ENCODE measurements around the gene TMEM269.
"Not testable (repeated sequence)": the region's sequence is repeated elsewhere in the genome, so short reads cannot be mapped to it uniquely, and the experiment has no call there.

The TMEM269 gene

DNA sequence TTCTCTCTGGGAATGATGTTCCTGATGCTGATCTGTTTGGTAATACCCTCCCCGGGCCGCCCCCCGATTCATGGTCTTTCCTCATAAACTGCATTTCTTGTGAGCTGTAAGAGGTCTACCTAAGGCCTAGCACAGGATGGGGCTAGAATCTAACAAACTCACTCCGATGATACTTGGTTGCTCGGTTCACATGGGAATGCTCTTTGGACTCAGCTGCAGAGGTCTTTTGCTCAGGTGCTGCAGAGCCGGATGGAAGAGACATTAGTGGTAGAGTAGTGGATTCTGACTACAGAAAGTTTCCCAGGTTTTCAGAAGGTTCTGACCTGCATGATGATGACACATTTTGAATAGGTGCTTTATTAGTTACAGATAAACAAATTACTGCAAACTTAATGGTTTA lies 8.3 kb upstream of the TMEM269 start:
- DNase-seq (ENCODE audit: low read depth), result no peak

GRCh38 chr1:42777852-42778251 lies 6.9 kb upstream of the TMEM269 start:
- no peak for DNase-seq (ENCODE audit: low read depth)

- no peak for DNase-seq (ENCODE audit: low read depth)
Measured at GRCh38 chr1:42779725-42780124, 5.1 kb upstream of the TMEM269 start.

DNA sequence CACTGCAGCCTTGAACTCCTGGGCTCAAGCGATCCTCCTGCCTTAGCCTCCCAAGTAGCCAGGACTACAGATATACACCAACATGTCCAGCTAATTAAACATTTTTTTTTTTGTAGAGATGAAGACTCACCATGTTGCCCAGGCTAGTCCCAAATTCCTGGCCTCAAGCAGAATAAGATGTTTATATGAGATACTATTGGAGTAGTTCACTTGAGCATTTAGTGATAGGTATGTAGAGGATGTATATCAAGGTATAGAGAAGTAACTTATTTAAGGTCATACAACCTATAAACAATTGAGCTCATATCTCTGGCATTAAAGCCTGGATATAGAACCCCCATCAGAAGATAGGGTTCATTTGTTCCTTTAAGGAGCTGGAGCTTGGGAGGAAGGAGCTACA lies 4.6 kb upstream of the TMEM269 start:
- DNase-seq (ENCODE audit: low read depth), result no peak

GRCh38 chr1:42783092-42783491 lies 1.7 kb upstream of the TMEM269 start:
- DNase-seq (ENCODE audit: low read depth), result no peak

DNA sequence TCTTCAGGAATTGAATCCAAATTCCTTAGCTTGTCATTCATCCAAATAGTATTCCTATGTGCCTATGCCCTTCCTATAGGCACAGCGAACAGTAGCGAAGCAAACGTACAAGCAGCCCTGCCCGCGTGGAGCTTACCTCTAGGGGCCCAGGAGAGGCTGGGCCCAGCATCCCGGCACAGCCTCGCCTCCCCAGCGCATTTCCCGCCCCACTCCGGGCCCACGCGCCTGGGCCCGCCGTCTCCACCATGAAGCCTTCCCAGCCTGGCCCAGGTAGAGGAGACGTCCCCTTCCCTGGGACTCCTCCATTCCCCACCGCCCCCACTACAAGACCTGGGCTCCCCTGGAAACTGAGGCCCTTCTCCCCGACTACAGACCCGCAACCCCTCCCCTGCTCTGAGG lies 245 bp upstream of the TMEM269 start:
- no peak for DNase-seq (ENCODE audit: low read depth)

DNA sequence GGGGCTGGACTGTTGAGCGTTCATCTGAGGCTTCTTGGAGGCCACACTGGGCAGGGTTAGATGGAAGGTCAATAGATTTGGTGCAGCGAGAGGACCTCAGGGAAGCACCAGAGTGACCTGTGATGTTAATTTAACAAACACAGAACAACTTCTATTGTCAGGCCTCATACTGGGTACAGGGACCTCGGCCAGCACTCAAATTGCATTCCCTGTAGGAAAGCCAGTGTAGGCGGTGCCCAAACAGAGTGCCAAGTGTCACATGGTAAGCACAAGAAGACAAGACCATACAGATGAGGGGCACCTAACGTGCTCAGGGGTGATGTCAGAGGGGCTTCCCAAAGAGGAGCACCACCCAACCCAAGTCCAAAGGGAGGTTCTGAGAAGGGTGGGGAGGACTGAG lies 1.3 kb downstream of the TMEM269 start:
- DNase-seq (ENCODE audit: low read depth), result no peak

DNA sequence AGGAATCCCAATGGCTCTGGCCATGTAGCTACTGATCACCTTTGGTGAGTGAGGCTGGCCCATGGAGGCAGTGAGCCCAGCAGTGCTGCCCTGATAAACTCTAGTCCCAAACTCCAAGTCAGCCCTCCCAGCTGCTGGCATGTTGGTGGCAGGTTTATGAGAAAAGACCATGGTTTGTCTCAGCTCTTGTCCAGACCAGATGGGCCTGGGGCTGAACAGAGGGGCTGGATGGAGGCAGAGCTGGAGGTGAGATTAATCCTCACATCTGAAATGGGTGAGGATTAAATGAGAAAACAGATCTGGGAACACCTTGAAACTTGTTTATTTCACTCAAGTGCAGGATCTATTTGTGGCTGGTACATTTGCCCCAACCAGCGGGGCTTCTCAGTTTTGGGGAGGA lies 3.2 kb downstream of the TMEM269 start:
- no peak for DNase-seq (ENCODE audit: low read depth)

DNA sequence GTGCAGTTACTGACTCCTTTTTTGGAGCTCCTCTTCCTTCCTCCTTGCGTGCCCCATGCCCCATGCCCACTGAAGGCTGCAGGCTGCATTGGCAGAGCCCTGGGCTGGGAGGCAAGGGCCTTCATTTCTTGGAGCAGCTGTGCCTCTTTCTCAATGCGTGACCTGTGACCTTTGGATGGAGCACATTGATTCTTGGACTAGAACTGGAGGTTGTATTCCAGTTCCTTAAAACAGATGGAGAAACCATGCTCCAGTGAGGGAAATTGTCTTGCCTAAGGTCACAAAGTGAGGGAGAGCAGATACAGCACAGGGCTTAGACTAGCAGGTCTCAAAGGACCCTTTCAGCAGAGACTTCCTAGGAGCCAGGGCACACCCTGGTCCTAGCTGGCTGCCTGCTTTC lies 9.0 kb downstream of the TMEM269 start:
- no peak for DNase-seq (ENCODE audit: low read depth)

DNA sequence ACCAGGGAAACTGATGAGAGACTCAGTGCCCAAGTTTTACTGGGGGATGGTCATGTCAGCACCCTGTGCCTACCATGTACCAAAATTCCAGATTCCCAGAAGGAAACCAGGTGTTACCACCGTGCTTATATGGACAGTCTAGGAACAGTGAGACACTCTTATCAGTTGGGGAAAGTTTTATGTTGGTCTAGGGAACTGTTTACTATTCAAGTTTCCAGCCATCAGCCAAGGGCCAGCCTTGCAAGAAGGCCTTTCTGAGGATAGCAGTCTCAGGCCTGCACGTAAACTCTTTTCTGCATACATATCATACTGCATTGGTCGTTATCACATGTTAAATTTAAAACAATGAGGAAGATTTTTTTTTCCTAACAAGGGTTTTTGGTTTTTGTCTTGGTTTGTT lies 12.6 kb downstream of the TMEM269 start:
- DNase-seq (ENCODE audit: low read depth), result no peak

- no peak for DNase-seq (ENCODE audit: low read depth)
Measured at GRCh38 chr1:42797979-42798378, 13.2 kb downstream of the TMEM269 start.

GRCh38 chr1:42801832-42802473 lies 17.2 kb downstream of the TMEM269 start:
- DNase-seq (ENCODE audit: low read depth), result no peak

- DNase-seq (ENCODE audit: low read depth), result no peak
Measured at GRCh38 chr1:42806171-42806570, 21.4 kb downstream of the TMEM269 start.

- DNase-seq (ENCODE audit: low read depth), result no peak
Measured at GRCh38 chr1:42806593-42806992, 21.8 kb downstream of the TMEM269 start.

DNA sequence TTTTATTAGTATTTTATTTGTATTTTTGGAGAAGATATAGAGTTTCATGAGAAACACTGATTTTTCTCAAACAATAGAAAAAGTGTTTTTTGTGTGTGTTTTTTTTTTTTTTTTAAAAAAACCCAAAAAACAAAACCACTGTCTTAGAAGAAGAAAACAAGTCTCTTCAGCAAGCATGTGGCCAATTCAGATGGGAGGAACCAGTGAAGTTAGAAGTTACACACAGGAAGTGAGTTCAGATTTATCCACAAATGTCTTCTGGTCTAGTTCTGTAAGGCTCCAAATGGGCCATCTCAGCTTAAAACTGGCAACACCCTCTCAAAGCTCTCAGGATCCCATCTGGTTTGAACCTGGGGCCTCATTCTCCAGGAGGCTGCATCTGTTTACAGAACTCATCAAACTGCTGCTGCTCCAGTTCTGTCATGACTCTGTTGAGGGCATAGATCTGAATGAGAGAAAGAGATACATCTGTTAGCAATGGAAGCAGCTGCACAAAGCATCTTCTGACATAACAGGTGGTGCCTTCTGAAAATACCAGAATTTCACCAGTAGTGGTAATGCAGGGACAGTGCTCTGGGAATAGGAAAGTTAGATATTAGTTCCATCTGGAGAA lies 22.4 kb downstream of the TMEM269 start:
- DNase-seq (ENCODE audit: low read depth), result no peak

DNA sequence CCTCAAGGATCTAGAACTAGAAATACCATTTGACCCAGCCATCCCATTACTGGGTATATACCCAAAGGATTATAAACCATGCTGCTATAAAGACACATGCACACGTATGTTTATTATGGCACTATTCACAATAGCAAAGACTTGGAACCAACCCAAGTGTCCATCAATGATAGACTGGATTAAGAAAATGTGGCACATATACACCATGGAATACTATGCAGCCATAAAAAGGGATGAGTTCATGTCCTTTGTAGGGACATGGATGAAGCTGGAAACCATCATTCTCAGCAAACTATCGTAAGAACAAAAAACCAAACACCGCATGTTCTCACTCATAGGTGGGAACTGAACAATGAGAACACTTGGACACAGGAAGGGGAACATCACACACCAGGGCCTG lies 30.0 kb downstream of the TMEM269 start:
- not testable (repeated sequence) for DNase-seq (ENCODE audit: low read depth)

- no peak for DNase-seq (ENCODE audit: low read depth)
Measured at GRCh38 chr1:42815941-42816584, 31.3 kb downstream of the TMEM269 start.

DNA sequence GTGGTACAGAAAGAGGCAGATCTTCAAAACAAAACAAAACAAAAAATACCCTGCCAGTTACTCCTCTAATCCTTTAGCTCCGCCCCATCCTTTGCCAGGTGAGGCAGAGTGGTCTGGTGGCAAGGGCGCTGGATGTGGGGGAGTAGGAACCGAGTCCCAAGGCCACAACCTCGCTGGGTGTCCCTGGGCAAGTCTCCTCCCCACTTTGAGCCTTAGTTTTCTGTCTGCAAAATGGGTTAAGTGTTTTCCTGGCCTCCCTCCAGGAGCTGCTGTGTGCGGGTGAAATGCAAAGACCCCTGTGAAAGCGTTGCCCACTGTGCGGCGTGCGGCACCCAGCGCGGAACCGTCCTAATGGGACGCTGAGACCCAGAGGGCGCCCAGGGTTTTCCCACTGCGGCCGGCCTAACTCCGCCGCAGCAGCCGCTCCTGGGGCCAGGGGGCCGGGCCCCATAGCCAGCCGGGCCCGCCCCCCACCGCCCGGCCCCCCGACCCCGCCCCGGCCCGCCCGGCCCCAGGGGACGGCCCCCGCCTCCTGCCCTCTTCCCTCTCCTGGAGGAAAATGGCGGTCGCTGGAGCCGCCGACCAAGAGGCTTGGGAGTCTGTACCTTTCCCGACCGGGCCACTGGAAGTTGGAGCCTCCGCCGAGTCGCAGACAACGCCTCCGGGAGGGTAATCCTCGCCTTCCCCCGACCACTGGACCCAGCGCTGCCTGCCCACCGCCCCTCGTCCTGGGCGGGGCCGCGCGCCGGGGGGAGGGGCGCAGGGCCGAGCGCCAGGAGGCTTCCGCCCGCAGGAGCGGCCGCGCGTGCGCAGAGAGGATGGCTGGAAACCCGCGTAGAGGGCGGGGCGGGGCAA lies 32.0 kb downstream of the TMEM269 start, which contains the start of the genes ERMAP and SVBP:
Gene ERMAP (plus strand): TSS at position 538 of the 855 bp plus-strand sequence. CDS start 13,327 bp downstream, outside the sequence.
Gene SVBP (minus strand): TSS at position 813 of the 855 bp plus-strand sequence. CDS start 853 bp downstream, outside the sequence.
- DNase-seq (ENCODE audit: low read depth), result no peak

GRCh38 chr1:42817440-42817767 lies 32.6 kb downstream of the TMEM269 start:
- DNase-seq (ENCODE audit: low read depth), result no peak

DNA sequence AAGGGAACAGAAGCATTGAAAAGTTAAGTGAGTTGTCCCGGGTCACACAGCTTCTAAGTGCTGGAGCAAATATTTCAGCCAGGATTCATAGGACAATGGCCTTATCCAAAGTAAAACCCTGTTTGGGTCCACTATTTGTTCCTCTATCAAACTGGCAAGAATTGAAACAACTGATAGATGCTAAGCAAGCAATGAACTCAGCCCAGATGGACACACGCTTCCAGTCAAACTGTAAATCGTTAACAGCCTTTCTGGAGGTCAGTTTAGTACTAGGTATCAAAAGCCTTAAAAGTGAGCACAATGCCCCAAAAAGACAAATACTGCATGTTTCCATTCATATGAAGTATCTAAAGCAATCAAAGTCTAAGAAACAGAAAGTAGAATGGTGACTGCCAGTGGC lies 33.2 kb downstream of the TMEM269 start:
- no peak for DNase-seq (ENCODE audit: low read depth)

DNA sequence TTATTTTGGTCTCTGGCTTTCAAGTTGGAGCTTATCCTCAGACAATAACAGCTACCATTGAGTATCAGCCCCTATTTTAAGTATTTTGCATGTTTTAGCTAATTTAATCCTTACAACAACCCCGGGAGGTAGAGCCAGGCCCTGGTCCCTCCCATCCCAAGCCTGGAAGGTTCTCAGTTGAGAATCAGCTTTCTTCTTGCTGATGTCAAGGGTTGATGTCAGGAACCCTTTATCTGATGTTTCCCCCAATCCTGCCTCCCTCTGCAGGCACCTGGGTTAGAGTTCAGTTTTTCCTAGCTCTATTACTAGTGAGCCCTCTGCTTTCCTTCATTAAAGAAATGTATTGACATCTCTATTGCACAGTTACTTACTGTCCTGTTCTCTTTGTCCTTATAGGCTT lies 36.0 kb downstream of the TMEM269 start:
- no peak for DNase-seq (ENCODE audit: low read depth)

- DNase-seq (ENCODE audit: low read depth), result no peak
Measured at GRCh38 chr1:42821690-42822089, 36.9 kb downstream of the TMEM269 start.

Data from non-pigmented ciliary epithelial cell (primary cell).